ENCODE results near the gene ESR2.

GRCh38 chr14:64187331-64187730 is 106.8 kb downstream of the ESR2 start:
- TF ChIP-seq POLR2A (IDR thresholded peaks at IDR 0.05; ENCODE audit: low read depth, low read length) (no peak), CTCF (IDR thresholded peaks at IDR 0.05; ENCODE audit: extremely low read depth in 1 of 2, insufficient read depth in 1 of 2, low read depth in 1 of 2, low read length in 2 of 2) (no peak), EZH2 (IDR thresholded peaks at IDR 0.05; ENCODE audit: borderline replicate concordance, low read depth, low read length, severe bottlenecking) (no peak)
